GM18520 (cell line): ENCODE measurements around the gene JCHAIN.
"Not testable (repeated sequence)": the region's sequence is repeated elsewhere in the genome, so short reads cannot be mapped to it uniquely, and the experiment has no call there.

Experiments
- ATAC-seq: cut with Tn5 transposase; IDR thresholded peaks from one replicate; pipeline ENCODE4 v1.9.1; 2021; ENCODE audit not compliant: unreplicated experiment

Gene JCHAIN

GRCh38 chr4:70650741-70651140 is 15.6 kb downstream of the JCHAIN start:
- ATAC-seq, result not testable (repeated sequence)

- no peak for ATAC-seq
Observed at GRCh38 chr4:70640192-70640591, 26.1 kb downstream of the JCHAIN start.

DNA sequence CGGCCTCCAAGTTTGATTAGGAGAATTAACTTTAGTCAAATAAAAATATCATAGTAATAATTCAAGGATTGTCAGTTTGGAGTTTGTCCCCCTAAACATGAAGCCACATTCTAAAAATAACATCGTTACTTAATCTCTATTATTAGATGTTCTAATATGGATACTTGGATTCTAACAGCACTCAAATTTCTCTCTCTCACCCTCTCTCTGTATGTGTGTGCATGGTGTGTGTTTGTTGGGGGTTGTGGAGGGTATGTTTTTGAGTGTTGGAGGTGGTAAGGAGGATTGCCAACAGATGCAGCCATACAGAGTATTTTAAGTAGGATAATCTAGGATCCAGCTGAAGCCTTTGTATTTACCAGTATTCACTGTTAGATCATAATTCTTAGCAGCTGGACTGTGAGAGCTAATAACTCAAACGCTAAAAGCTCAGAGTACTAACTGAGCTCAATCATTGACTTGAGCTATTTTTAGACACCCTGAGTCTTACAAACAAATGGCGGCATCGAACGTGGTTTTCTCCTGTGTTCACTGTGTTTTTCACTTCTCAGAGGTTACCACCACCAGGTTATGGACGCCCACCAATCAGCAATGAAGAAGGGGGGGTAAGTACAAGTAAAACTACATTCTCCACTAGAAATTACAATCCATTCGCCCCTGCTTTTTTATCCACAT is 28.9 kb downstream of the JCHAIN start:
- no peak for ATAC-seq

DNA sequence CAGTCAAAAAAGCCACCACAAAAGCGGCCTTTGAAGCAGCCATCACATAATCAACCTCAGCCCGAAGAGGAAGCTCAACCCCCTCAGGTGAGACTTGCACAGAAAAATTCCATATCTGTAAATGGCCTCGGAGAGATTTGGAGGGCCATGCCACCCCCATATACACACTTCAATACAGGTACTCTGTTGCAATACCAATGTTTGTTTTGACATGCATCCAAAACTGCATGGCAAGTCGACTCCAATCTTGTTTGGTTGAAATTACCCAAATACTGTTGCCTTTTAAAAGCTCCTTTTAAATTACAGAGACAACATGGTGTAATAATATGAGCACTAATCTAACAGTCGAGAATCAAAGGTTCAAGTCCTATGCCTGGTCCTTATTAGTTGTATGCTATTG is 31.8 kb downstream of the JCHAIN start:
- no peak for ATAC-seq

DNA sequence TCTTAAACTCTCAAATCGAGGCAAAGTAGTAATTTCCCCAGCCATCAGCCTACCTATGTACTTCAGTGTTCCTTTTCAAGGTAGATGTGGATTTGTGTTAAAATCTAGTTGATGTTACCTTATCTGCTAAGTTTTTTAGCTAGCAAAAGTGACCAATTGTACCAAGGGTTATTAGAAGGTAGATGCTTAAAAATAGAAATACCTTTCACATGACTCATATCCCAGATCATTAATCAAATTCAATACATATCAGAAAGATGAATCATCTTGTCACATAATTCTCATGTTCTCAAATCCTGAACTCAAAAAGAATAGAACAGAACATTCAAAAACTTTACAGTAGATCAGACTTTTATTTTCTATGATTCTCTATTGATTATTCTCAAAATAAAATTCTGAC is 34.3 kb downstream of the JCHAIN start:
- ATAC-seq, result no peak

DNA sequence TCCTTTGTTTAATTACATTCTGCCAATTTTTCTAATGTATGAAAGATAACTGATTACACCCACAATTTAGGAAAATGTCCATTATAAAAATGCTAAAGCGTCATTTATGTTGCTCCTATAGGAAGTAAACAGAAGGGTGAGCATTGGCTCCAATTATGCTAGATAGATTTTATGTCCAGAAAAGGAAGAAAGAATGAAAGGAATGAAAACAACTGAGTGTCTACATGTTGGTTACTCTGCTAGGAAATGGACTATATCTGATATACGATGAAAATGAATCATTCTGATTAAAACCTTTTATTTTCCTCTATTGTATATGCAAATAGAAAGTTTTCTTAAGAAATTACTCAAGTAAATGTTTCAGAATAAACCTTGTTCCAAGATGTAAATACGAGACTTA is 36.1 kb downstream of the JCHAIN start:
- no peak for ATAC-seq

GRCh38 chr4:70629469-70630090 is 36.7 kb downstream of the JCHAIN start:
- ATAC-seq, result peak; percentile 69

DNA sequence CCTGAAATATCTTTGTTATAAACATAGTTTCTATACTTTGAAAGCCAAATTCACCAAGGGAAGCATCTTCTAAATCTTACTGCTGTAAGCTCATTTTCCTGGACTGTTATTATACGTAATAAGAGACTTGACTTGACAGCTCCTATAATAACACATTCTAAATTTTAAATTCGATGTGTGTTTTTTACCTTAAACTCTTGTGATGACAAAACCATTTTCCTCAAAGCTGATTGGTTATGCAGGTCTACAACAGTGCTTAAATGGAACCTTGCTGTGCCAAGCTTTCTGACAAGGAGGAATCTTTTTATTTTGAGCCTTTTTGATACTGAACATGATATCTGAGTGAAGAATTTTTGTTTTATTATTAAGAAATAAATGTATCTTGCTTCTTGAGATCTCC is 37.9 kb downstream of the JCHAIN start, which contains the start of gene ENAM:
TSS of gene ENAM (plus strand) at position 301 of the 400 bp plus-strand sequence. CDS start 757 bp downstream, outside the sequence.
- ATAC-seq, result no peak

DNA sequence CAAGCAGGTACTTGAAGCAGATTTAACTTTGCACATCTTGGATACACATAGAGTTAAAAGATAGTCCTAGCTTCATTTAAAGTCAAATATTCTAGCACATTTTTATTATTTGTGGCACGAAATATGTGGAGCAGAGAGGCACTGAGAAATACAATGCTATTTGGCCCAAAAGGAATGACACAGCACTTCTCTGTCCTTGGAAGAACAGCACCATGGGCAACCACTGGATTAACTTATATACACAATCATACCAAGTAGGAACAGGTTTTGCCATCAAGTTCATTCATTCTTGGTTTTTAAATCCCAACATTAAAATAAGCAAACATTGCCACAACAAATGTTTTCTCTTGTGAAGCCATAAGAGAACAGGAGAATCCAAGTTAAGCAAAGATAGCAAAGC is 38.7 kb downstream of the JCHAIN start:
- no peak for ATAC-seq

DNA sequence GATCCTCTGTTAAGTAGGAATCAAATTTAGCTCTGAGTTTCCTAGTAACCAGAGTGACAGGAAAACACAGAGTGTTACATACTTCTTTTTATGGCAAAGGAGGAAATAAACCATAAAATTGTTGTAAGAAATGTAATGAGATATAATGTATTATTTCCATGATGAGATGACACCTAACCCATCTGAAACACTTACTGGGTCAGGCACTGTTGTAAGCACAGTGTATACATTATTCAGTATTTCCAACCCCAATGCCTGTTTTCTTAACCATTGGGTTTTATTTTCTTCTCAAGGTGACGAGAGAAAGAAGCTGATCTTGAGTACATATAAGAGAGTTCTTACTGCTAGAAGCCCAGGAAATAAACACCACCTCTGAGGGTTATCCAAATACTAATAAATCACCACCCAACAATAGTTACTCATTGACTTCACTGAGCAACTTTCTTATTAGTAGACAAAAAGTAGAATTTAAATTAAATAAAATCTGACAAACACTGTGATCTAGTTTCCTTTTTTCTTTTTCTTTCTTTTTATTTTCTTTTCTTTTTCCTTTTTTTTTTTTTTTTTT is 42.0 kb downstream of the JCHAIN start:
- no peak for ATAC-seq

GRCh38 chr4:70623323-70623722 is 43.0 kb downstream of the JCHAIN start:
- ATAC-seq, result no peak

GRCh38 chr4:70619778-70620177 is 46.5 kb downstream of the JCHAIN start:
- no peak for ATAC-seq

DNA sequence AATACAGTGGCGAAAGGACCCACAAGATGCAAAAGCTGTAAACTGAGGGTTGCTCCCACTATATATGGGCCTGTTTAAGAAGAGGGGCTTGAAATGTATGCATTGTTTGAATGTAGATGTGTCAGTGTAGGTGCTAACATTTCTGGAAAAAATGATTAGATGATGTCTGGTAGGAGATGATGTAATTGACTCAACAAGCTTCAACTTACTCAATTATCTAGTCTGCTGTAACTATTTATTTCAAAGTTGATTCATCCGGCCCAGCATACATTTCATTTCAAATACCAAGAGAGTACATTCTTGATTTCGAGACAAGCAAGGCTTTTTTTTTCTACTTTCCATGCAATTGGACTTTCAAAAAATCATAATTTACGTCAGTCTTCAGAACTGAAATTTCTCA is 47.0 kb downstream of the JCHAIN start:
- ATAC-seq, result no peak

GRCh38 chr4:70614184-70614555 is 52.1 kb downstream of the JCHAIN start:
- ATAC-seq, result no peak

- ATAC-seq, result peak; percentile 60
Observed at GRCh38 chr4:70613306-70614183, 52.8 kb downstream of the JCHAIN start.

- no peak for ATAC-seq
Observed at GRCh38 chr4:70608324-70608723, 58.0 kb downstream of the JCHAIN start.

- ATAC-seq, result no peak
Observed at GRCh38 chr4:70607334-70607853, 58.9 kb downstream of the JCHAIN start.

- no peak for ATAC-seq
Observed at GRCh38 chr4:70606459-70606858, 59.8 kb downstream of the JCHAIN start.
